Activated T-helper 9 cell treated with anti-CD3 and anti-CD28 coated beads, Interleukin-2, amount 50 U/mL, for 16 hours (primary cell): ENCODE measurements around the gene GPR161.
A peak's percentile ranks its signal among the peaks of the same experiment; 100 is the strongest.
"Not testable (repeated sequence)": the region's sequence is repeated elsewhere in the genome, so short reads cannot be mapped to it uniquely, and the experiment has no call there.

Experiments used
- DNase-seq: peaks from one replicate; pipeline ENCODE4 v3.0.0-alpha.2; 2020; ENCODE audit warnings: low read depth

GPR161 gene

GRCh38 chr1:168087696-168088095, 49.0 kb downstream of the GPR161 start:
- no peak for DNase-seq

DNA sequence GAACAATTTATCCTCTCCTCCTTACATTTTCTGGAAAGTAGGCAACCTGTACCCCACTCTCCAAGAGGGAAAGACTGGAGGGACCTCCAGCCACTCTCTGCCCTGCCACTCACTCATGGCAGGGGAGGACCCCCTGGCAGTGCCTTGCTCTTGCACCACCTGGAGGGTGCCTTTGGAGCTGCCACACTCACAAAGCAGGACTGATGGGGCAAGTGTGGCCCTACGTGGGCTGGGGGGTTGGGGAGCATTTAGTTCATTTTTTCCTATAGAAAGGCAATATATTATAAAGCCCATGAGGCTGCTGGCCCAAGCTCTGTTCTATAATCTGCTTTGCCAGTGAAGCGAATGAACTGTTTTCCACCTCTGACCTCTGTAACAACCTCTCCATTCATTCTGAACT, 50.3 kb downstream of the GPR161 start:
- DNase-seq: no peak

GRCh38 chr1:168085401-168085872, 51.3 kb downstream of the GPR161 start:
- no peak for DNase-seq

DNA sequence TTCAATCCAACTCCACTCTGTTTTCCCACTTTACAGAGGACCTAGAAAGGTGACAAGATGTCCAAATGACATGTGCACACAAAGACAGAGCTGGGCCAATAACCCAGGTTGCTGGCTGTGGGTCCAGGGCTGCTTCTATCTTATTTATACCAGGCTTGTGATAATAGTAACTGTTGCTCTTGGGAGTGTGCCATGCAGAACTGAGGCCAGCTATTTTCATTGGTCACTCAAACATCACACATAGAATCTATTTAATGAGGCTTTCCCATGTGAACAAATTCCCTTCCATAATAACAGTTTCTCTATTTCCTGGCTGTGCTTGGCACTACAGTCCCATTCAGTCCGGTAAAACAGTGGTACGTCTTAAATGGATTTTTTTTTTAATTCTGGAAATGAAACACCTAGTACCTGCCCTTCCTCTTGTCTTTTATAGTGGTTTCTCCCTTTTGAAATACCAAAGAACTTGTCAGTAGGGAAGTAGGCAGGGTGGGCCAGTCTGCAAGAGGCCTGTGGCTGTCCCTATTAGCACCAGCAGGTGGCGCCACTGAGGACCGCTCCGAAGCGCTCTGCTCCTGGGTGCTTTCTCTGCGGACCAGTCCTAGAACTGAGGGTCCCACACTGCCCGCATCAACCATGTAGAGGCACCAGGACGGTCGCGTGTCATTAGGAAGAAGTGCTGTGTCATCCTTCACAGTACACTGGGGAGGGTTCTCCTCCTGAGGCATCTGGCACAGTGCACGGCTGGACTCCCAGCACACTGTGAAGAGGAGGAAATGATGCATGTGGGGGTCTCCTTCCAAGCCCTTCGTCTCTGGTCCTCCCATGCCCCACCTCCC, 52.1 kb downstream of the GPR161 start:
- peak; percentile 37 for DNase-seq

DNA sequence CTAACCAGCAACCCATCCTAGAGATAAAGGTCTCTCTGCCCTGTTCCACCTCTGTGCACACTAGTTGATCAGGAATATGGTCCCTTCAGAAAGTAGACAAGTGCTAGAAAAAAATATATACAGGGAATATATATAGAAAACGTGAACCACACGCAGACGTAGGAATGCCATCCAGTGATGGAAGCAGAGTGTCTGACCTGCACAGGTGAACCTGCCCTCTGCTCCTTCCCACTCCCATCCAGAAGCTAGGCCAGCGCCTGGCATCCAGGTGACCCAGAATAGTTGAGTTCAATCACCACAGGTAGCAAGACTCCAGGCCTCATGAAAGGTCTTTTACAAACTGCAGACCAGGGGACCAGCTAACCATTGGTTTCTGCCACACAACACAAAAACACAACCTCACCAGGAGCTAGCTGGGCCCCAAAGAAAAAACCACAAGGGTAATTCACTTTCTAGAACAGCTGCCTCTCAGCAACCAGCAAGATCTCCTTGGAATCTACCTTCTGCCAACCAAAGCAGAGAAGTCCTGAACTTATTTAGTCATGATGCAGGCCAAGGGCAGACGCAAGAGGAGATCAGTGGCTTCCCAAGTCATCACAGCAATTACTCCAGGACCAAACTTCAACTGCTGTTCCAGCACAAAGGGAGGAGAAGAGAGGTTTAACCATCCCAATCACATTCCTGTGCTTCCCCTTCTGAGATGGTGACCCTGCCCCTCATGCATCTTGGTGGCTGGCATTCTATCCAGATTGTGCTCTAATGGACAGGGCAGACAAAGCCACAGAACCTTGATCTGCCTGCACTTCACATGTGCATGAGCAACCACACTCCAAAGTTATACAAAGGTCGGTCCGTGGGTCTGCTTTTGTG, 53.0 kb downstream of the GPR161 start:
- DNase-seq: no peak

DNA sequence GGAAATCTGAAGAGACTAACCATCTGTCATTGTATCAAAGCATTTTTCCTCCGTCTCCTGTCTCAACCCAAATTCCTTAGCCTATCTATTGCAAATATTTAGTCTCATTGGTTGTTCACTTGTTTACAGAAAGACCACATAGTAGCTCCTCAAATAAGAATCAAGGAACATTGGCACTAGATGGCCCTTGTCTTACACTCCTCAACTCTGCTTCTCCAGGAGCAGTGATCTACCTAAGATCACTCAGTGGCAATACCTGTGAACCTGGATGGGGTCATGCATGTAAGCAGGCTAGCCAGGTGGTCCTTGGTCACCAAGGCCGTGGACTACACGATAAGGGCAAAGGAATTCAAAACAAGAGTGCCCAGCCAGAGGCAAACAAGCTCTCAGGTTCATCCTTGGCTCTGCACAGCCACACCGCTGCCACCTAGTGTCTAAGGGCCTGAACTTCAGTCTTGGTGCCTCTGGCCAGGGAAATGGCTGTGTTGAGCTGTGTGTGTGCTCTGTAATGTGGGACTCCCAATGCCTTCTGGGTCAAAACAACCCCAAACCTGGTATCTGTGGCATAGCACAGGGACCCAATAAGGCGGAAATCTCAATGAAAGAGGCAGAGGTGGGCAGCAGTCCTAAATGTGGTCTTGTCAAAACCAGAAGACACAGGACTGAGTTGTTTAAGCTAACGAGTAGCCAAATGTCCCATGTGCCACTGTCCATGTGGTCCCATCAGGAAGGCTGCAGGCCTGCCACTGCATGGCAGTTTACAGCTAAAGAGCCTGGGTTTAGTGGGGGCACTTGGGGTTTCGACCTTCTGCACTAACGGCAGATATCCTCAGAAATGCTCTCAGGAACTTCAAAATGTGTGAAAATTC, 54.5 kb downstream of the GPR161 start:
- peak; percentile 20 for DNase-seq

- no peak for DNase-seq
Observed at GRCh38 chr1:168081373-168082007, 55.2 kb downstream of the GPR161 start.

DNA sequence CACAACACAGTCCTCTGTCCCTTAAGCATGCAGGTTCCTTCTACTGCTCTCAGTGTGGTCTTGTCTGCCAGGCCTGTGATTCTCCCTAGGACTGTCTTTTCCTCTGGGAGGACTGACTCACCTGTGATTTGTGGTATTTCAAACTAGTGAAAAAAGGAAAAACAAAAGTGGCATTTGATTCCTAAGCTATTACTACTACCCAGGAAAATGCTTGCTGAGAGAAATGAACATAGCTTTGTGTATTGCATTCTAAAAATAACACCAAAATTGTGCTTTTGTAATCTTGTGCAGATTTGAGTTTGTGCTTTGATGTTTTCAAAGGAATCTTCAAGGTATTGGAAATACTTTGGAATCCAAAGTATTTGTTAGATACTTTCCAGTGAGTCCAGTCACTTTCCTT, 57.0 kb downstream of the GPR161 start:
- DNase-seq: no peak

DNA sequence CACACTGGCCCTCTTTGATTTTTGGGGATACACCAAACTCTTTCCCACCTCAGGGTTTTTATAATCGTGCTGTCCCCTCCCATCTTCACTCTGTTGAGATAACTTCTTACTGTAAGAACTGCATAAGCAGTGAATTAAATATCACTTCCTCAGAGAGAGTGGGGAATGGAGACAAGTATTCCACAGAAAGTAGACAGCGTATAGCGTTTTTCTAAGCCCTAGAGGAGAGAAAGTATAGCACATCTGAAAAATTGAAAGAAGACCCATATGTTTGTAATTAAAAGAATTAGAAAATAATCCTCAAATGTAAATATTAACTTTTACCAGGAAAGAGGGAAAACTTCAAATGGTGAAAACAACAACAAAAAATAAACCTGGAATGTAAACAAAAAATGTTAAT, 67.3 kb downstream of the GPR161 start:
- DNase-seq: no peak

DNA sequence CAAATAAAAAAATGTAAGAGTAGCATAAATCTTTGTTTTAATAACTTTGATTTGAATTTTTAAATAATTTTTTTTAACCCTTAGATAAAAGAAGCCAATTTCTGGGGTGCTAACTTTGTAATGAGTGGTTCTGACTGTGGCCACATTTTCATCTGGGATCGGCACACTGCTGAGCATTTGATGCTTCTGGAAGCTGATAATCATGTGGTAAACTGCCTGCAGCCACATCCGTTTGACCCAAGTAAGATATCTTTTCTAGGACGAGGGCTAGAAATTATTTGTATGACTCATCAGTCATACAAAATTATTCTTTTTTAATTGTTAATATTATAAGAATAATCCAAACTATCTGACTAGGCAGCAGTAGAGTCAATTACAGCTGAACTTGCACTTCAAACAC, 71.2 kb downstream of the GPR161 start:
- no peak for DNase-seq

DNA sequence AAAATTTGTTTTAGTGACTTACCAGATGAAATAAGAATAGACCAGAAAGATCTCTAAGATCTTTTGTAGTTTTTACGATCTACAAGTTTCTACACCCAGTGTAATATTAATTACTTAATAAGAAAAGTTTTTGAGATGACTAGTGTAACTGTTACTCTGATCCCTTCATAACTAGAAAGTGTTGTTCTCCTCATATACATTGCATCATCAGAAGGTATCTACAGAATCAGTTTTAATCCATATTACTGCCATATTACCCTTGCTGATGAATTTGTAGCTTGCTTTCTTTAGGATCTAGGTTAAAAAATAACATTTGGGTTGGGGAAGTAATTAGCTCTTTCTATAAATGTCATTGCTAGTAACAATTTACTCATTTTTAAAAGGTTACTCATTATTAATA, 72.5 kb downstream of the GPR161 start:
- no peak for DNase-seq

GRCh38 chr1:168057921-168058320, 78.8 kb downstream of the GPR161 start:
- DNase-seq: no peak

GRCh38 chr1:168057355-168057754, 79.4 kb downstream of the GPR161 start:
- DNase-seq: no peak

GRCh38 chr1:168056152-168056551, 80.6 kb downstream of the GPR161 start:
- not testable (repeated sequence) for DNase-seq

GRCh38 chr1:168054117-168054516, 82.6 kb downstream of the GPR161 start:
- no peak for DNase-seq

GRCh38 chr1:168053681-168054080, 83.0 kb downstream of the GPR161 start:
- DNase-seq: no peak

- DNase-seq: no peak
Observed at GRCh38 chr1:168050880-168051279, 85.8 kb downstream of the GPR161 start.

GRCh38 chr1:168050307-168050706, 86.4 kb downstream of the GPR161 start:
- DNase-seq: no peak

- DNase-seq: no peak
Observed at GRCh38 chr1:168045311-168045710, 91.4 kb downstream of the GPR161 start.

GRCh38 chr1:168042362-168042761, 94.4 kb downstream of the GPR161 start:
- DNase-seq: no peak

- DNase-seq: no peak
Observed at GRCh38 chr1:168035345-168035744, 101.4 kb downstream of the GPR161 start.

DNA sequence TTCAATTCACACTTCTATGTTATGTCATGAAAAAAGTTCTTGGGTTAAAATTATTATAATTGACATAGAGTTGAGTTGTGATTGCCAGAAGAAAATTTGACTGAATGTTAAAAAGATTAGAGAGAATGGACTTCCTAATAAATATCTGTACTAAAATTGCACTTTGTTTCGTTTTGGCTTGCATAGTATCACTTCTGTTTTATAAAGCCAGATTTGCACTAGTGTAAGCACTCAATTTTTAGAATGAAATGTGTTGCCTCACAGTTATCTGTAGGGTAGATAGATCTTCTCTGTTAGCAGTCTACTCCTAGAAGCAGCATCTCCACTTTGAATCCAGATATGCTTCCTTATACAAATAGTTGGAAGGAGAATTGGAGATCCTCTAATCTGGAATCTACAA, 104.7 kb downstream of the GPR161 start:
- DNase-seq: no peak
